Airway epithelial cell (primary cell): ENCODE data around the gene FDX2. TPM values are rescaled to one million over a fixed set of nuclear protein-coding genes. Genes with fewer than 3 reads are reported as not detected.

Experiments used
- total RNA-seq: library from RNA; depleted of rRNA; stranded (reverse); fragments of >200 nt; gene quantifications from 2 replicates; pipeline ENCODE4 v1.2.3, GENCODE V29; 2015

The FDX2 gene
- 33.3 and 40.1 TPM in 2 replicates for total RNA-seq

DNA sequence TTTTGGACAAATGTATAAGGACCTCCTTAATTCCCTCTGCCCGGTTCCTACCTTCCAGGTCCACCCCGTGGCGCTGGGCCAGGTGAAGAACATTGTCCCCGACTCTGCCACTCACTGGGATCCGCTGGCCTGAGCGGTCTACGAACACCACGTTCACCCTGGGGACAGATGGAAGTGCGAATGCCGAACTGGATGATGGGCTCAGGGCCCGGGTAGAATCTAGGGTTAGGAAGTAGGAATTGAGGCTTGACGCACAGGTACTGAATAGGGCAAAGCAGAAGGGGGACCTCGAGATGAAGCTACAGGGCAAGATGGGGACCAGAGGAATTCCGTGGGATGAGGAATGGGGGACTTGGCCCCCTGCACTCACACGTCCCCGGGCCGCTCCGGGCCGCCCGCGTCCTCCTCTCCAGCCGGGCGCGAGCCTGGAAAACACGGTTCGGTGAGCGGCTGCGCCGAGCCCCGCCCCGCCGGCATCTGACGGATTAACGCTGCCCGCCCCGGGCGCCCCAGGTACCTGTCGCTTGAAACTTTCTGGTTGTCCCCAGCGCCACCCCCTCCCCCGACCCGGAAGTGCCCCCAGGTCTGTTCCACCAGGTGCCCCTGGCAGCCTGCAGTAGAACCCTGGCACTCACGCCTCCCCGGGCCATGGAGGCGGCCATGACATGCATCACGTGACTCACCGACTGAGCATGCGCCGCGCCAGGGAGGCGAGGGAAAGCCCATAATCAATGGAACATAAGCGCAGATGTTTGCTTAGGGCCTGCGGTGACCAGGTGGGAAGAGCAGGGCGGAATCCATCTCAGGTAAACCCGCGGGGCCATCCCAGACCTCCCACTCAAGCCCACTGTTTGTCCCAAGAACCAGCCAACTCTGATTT, at the start of gene FDX2:
Gene FDX2, minus strand, starts transcription at position 681 of the 880 bp plus-strand sequence. Its CDS starts 19 bp downstream, at position 662.

DNA sequence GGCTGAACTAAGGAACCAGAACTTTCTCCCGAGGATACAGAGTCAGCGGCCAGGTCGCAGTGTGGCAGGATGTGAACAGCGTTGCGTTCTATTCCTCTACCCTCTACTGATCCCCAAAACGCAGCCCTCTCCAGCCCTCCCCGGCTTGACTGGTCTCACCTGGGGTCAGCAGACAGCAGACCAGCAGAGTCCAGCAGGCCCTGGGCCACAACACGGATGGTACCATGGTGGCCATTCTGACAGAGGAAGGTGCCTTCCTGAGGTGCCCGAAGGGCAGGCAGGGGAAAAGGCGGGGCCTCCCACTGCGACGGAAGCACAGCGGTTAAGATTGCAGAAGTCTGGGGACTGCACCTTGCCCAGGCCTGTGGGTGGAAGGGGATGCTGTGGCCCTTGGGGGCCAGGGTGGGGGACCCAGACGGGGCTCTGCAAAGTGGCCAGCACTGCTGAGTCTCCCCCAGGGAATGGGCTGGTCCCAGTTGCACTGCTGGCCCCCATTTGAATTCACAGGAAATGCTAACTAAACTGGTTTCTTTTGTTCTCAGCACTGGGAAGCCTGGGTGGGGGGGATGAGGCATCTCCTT, 23.7 kb upstream of the FDX2 start, which contains the start of gene ICAM3:
Gene ICAM3, minus strand, starts transcription at position 245 of the 581 bp plus-strand sequence. Its CDS starts 10 bp downstream, at position 235.

DNA sequence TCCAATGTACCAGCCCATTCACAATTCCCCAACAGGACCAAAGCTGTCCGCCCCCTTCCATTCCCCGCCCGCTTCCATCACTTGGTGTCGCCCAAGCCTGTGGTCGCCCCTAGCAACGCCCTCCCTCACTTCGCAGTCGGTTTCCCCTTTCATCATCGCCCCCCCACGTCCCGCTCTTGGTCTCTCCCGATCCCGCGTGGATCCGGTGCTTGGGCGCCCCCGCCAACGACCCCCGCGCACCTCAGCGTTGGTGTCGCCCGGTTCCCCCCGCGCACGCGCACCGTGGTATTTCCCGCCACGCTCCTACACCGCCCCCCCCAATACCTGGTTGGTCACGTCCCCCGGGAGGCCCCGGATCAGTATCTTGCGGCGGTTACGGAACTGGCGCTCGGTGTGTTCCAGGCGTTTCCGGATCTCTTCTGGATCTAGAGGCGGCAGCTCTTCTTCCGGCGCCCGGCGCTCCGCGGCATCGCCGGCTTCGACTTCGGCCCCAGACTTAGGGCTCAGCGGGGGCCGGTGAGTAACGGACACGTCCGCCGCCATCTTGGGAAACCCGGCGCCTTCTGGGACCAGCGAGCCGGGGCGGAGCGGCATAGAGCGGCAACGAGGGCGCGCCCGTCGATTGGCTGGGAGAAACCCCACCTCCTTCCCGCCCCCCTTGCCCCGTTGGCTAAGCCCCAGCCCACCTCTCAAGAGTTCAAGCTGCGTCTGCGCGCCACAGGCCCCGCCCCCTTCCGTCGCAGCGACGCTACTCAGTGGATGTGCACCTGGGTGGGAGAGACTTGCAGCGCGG, 17.3 kb upstream of the FDX2 start, which contains the start of gene RAVER1:
Gene RAVER1, minus strand, starts transcription at position 565 of the 793 bp plus-strand sequence. Its CDS starts 22 bp downstream, at position 543.

GRCh38 chr19:10309423-10309822, 6.4 kb downstream of the FDX2 start, which contains the start of gene ZGLP1:
ZGLP1 (minus strand) TSS chr19:10309815.

GRCh38 chr19:10289836-10290356, 25.9 kb downstream of the FDX2 start, which contains the start of gene ICAM5:
ICAM5 (plus strand) TSS chr19:10289952; CDS start chr19:10290044, 92 bp downstream.

DNA sequence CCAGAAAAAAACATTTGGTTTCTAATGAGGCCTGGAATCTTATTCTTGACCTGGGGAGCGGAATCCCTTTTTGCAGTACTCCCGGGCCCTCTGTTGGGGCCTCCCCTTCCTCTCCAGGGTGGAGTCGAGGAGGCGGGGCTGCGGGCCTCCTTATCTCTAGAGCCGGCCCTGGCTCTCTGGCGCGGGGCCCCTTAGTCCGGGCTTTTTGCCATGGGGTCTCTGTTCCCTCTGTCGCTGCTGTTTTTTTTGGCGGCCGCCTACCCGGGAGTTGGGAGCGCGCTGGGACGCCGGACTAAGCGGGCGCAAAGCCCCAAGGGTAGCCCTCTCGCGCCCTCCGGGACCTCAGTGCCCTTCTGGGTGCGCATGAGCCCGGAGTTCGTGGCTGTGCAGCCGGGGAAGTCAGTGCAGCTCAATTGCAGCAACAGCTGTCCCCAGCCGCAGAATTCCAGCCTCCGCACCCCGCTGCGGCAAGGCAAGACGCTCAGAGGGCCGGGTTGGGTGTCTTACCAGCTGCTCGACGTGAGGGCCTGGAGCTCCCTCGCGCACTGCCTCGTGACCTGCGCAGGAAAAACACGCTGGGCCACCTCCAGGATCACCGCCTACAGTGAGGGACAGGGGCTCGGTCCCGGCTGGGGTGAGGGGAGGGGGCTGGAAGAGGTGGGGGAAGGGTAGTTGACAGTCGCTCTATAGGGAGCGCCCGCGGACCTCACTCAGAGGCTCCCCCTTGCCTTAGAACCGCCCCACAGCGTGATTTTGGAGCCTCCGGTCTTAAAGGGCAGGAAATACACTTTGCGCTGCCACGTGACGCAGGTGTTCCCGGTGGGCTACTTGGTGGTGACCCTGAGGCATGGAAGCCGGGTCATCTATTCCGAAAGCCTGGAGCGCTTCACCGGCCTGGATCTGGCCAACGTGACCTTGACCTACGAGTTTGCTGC, 28.7 kb downstream of the FDX2 start, which contains the start of gene ICAM4:
Gene ICAM4, plus strand, starts transcription at position 153 of the 935 bp plus-strand sequence. Its CDS starts 58 bp downstream, at position 211.

DNA sequence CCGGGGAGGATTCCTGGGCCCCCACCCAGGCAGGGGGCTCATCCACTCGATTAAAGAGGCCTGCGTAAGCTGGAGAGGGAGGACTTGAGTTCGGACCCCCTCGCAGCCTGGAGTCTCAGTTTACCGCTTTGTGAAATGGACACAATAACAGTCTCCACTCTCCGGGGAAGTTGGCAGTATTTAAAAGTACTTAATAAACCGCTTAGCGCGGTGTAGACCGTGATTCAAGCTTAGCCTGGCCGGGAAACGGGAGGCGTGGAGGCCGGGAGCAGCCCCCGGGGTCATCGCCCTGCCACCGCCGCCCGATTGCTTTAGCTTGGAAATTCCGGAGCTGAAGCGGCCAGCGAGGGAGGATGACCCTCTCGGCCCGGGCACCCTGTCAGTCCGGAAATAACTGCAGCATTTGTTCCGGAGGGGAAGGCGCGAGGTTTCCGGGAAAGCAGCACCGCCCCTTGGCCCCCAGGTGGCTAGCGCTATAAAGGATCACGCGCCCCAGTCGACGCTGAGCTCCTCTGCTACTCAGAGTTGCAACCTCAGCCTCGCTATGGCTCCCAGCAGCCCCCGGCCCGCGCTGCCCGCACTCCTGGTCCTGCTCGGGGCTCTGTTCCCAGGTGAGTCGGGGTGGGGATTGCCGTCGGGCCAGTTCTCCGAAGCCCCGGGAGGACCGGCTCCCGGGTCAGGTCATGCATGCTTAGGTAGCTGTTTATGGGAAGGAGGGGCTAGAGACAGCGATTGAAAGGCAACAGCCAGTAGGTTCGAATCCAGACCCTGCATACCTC, 45.0 kb downstream of the FDX2 start, which contains the start of gene ICAM1:
Gene ICAM1, plus strand, starts transcription at position 505 of the 779 bp plus-strand sequence. Its CDS starts 40 bp downstream, at position 545.

Other genes starting within 250 kb of the FDX2 start
- 6.9 and 9.8 TPM in 2 replicates for gene SHFL, start 229.7 kb downstream of the FDX2 start, total RNA-seq
- gene ANGPTL6, start 213.3 kb downstream of the FDX2 start, total RNA-seq = 0.14 TPM in 1 of 2 replicates, not detected in the other
- 41.8 and 53.1 TPM in 2 replicates for gene PPAN, start 209.7 kb downstream of the FDX2 start, total RNA-seq
- gene P2RY11, start 204.3 kb downstream of the FDX2 start, total RNA-seq = 3.5 and 3.7 TPM in 2 replicates
- gene EIF3G, start 196.1 kb downstream of the FDX2 start, total RNA-seq = 231 and 254 TPM in 2 replicates
- 76.6 and 103 TPM in 2 replicates for gene DNMT1, start 121.1 kb downstream of the FDX2 start, total RNA-seq
- gene S1PR2, start 84.7 kb downstream of the FDX2 start, total RNA-seq = 2.4 and 4.9 TPM in 2 replicates
- gene MRPL4, start 63.8 kb downstream of the FDX2 start, total RNA-seq = 130 and 141 TPM in 2 replicates
- 2.8 and 3.2 TPM in 2 replicates for gene ICAM1, start 44.9 kb downstream of the FDX2 start, total RNA-seq
- gene ICAM4, start 29.1 kb downstream of the FDX2 start, total RNA-seq = 8.0 and 8.1 TPM in 2 replicates
- gene ICAM5, start 26.1 kb downstream of the FDX2 start, total RNA-seq = 3.6 and 4.9 TPM in 2 replicates
- 0.28 and 0.85 TPM in 2 replicates for gene ZGLP1, start 6.2 kb downstream of the FDX2 start, total RNA-seq
- gene RAVER1, start 17.5 kb upstream of the FDX2 start, total RNA-seq = 18.6 and 32.0 TPM in 2 replicates
- 0.74 and 2.9 TPM in 2 replicates for gene ICAM3, start 23.6 kb upstream of the FDX2 start, total RNA-seq
- gene TYK2, start 64.6 kb upstream of the FDX2 start, total RNA-seq = 53.0 and 70.7 TPM in 2 replicates
- 154 and 166 TPM in 2 replicates for gene CDC37, start 87.5 kb upstream of the FDX2 start, total RNA-seq
- gene PDE4A, start 104.5 kb upstream of the FDX2 start, total RNA-seq = 0.09 and 0.71 TPM in 2 replicates
- 48.5 and 52.1 TPM in 2 replicates for gene KEAP1, start 187.3 kb upstream of the FDX2 start, total RNA-seq
- 3.3 TPM in 2 replicates for gene S1PR5, start 201.4 kb upstream of the FDX2 start, total RNA-seq
- 30.6 and 43.4 TPM in 2 replicates for gene ATG4D, start 227.9 kb upstream of the FDX2 start, total RNA-seq
- 10.6 and 11.9 TPM in 2 replicates for gene KRI1, start 250.0 kb upstream of the FDX2 start, total RNA-seq